CD4-positive, alpha-beta T cell (primary cell): ENCODE data around the gene USH1C. TPM values are rescaled to one million over a fixed set of nuclear protein-coding genes. Genes with fewer than 3 reads are reported as not detected.

ENCODE experiments used
- ATAC-seq: fragments of 200-7000 bp; cut with Tn5 transposase; one replicate; pipeline ENCODE4 v1.10.0; 2022; ENCODE audit warnings: mild to moderate bottlenecking; ENCODE audit not compliant: poor library complexity
- CTCF ChIA-PET: fragments of 350-600 bp; sonication (Branson Sonifier 250); formaldehyde crosslinking; loops from one replicate; lab custom pipeline; 2021; ENCODE audit warnings: antibody characterized with exemption, inconsistent platforms; lab: Charles Lee
- POLR2A ChIA-PET: fragments of 350-600 bp; sonication (Branson Sonifier 250); formaldehyde crosslinking; loops from one replicate; lab custom pipeline; 2021; ENCODE audit warnings: antibody characterized with exemption, inconsistent platforms; lab: Charles Lee
- DNase-seq, 14 experiments: peaks; one replicate each; pipeline ENCODE4 v3.0.0-alpha.2; 2013 to 2020; ENCODE audit warnings: mixed read lengths in 2 of 14
- H3K27ac ChIP-seq, 2 donors: one replicate each; pipeline versions ENCODE4 v1.5.1 to v1.7.0; 2013; ENCODE audit warnings: low read length in 2 of 2, low read depth in 1 of 2, mild to moderate bottlenecking in 1 of 2
- H3K27me3 ChIP-seq, 2 experiments: 1 replicate in 1 of 2; 2 replicates in 1 of 2; pipeline versions ENCODE4 v1.6.1 to v1.7.0; 2013; ENCODE audit warnings: low read length in 2 of 2, control low read depth in 1 of 2, mild to moderate bottlenecking in 1 of 2, moderate library complexity in 1 of 2; ENCODE audit not compliant: insufficient read depth in 2 of 2, control insufficient read depth in 1 of 2
- H3K36me3 ChIP-seq: one replicate; pipeline ENCODE4 v1.6.1; 2013; ENCODE audit warnings: low read length, control low read depth; ENCODE audit not compliant: insufficient read depth
- H3K4me1 ChIP-seq: one replicate; pipeline ENCODE4 v1.6.1; 2013; ENCODE audit warnings: low read length, control low read depth; ENCODE audit not compliant: insufficient read depth
- H3K4me3 ChIP-seq: one replicate; pipeline ENCODE4 v1.5.1; 2013; ENCODE audit warnings: mild to moderate bottlenecking, low read length, moderate library complexity
- H3K9me3 ChIP-seq, 2 experiments: 1 replicate in 1 of 2; 2 replicates in 1 of 2; pipeline versions ENCODE4 v1.6.1 to v1.7.0; 2013; ENCODE audit warnings: low read length in 2 of 2, mild to moderate bottlenecking in 2 of 2, control low read depth in 1 of 2, moderate library complexity in 1 of 2; ENCODE audit not compliant: control insufficient read depth in 1 of 2, insufficient read depth in 1 of 2
- H3K27ac Mint-ChIP-seq: one replicate; pipeline ENCODE4 v1.8.0; 2020; ENCODE audit warnings: mixed read lengths
- H3K27me3 Mint-ChIP-seq: one replicate; pipeline ENCODE4 v1.8.0; 2021; ENCODE audit warnings: mixed read lengths
- H3K36me3 Mint-ChIP-seq: one replicate; pipeline ENCODE4 v1.8.0; 2021; ENCODE audit warnings: low read depth, mixed read lengths
- H3K4me1 Mint-ChIP-seq: one replicate; pipeline ENCODE4 v1.8.0; 2021; ENCODE audit warnings: low read depth, mixed read lengths
- H3K4me3 Mint-ChIP-seq: one replicate; pipeline ENCODE4 v1.8.0; 2020; ENCODE audit warnings: mild to moderate bottlenecking, mixed read lengths
- H3K9me3 Mint-ChIP-seq: one replicate; pipeline ENCODE4 v1.8.0; 2020; ENCODE audit warnings: mixed read lengths
- CTCF ChIP-seq: fragments of 200-600 bp; IDR thresholded peaks from one replicate; pipeline ENCODE4 v1.8.0; 2022; ENCODE audit warnings: antibody characterized with exemption, mild to moderate bottlenecking
- intact Hi-C, 2 experiments: fragments of 100-400 bp; cut with DNase I in 1 of 2; cut with micrococcal nuclease in 1 of 2; formaldehyde crosslinking; loops; one replicate each; pipeline versions ENCODE4 v1.15.1 to v1.9.0; 2023 to 2025; cut with DNase I, micrococcal nuclease
- total RNA-seq, 174 experiments: library from RNA in 2 of 174; stranded (reverse) in 2 of 174; gene quantifications; one replicate each; pipeline ENCODE4 v1.2.3 and lab custom pipeline; 2021 to 2026

USH1C gene
- total RNA-seq, 2 experiments from 2014 or later, result not detected

GRCh38 chr11:17519061-17519885, 24.9 kb downstream of the USH1C start:
- H3K4me3 ChIP-seq, result no peak overlapping the region
- POLR2A ChIA-PET, result no interaction called here
- DNase-seq (no peak), ATAC-seq (no peak)
- CTCF ChIA-PET, result no interaction called here
- no peaks in the 10 kb centered on the region for H3K9me3 Mint-ChIP-seq
- no peak for TF ChIP-seq CTCF
- no peak overlapping the region for H3K4me3 Mint-ChIP-seq
- no peaks in the 10 kb centered on the region for H3K36me3 Mint-ChIP-seq
- H3K27me3 Mint-ChIP-seq, result no peaks in the 10 kb centered on the region
- H3K27me3 ChIP-seq, result peaks cover 2 to 4% of the 10 kb centered on the region in 2 experiments
- H3K27ac ChIP-seq, result no peak overlapping the region
- H3K9me3 ChIP-seq, result no peaks in the 10 kb centered on the region
- intact Hi-C loops, result no loop called here
- no peak overlapping the region for H3K27ac Mint-ChIP-seq
- H3K36me3 ChIP-seq, result no peaks in the 10 kb centered on the region
- no peaks in the 10 kb centered on the region for H3K4me1 Mint-ChIP-seq
- no peaks in the 10 kb centered on the region for H3K4me1 ChIP-seq

- POLR2A ChIA-PET, result no interaction called here
- H3K27me3 Mint-ChIP-seq, result no peaks in the 10 kb centered on the region
- Histone ChIP-seq H3K4me3 (no peak overlapping the region), H3K27me3 (peaks cover 2 to 4% of the 10 kb centered on the region in 2 experiments), H3K9me3 (no peaks in the 10 kb centered on the region), H3K27ac (no peak overlapping the region), H3K4me1 (no peaks in the 10 kb centered on the region), H3K36me3 (no peaks in the 10 kb centered on the region)
- no peaks in the 10 kb centered on the region for H3K4me1 Mint-ChIP-seq
- H3K9me3 Mint-ChIP-seq, result no peaks in the 10 kb centered on the region
- no peak for DNase-seq
- no peaks in the 10 kb centered on the region for H3K36me3 Mint-ChIP-seq
- intact Hi-C loops, result no loop called here
- no peak for ATAC-seq
- H3K27ac Mint-ChIP-seq, result no peak overlapping the region
- CTCF ChIA-PET, result no interaction called here
- no peak overlapping the region for H3K4me3 Mint-ChIP-seq
- no peak for TF ChIP-seq CTCF
These were observed 25.9 kb downstream of the USH1C start for GRCh38 chr11:17518366-17518765.

DNA sequence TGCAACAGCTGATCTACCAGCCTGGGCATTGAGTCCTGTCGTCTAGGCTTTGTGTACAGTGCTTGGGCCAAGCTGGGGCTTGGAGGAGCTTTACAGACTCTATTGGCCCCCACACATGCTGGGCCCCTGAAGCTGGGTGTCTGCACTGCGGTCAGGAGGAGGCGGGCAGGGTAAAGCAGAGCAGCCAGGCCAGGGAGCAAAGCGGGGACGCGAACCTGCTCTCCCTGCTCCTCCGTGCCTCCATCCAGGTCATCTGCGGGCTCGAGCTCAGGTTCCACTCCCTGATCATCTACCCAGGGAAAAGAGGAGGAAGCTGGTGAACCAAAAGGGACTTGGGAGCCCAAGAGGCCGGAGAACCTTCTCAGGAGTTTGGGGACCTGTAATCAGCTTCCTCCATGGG, 27.0 kb downstream of the USH1C start:
- intact Hi-C loops, result no loop called here
- Histone ChIP-seq H3K27ac (no peak overlapping the region), H3K4me1 (no peaks in the 10 kb centered on the region), H3K27me3 (peaks cover 2 to 4% of the 10 kb centered on the region in 2 experiments), H3K9me3 (no peaks in the 10 kb centered on the region), H3K36me3 (no peaks in the 10 kb centered on the region), H3K4me3 (no peak overlapping the region)
- no peak overlapping the region for H3K27ac Mint-ChIP-seq
- POLR2A ChIA-PET, result no interaction called here
- no peaks in the 10 kb centered on the region for H3K36me3 Mint-ChIP-seq
- H3K27me3 Mint-ChIP-seq, result no peaks in the 10 kb centered on the region
- no peak overlapping the region for H3K4me3 Mint-ChIP-seq
- CTCF ChIA-PET, result no interaction called here
- no peak for ATAC-seq
- DNase-seq, result no peak
- no peak for TF ChIP-seq CTCF
- H3K9me3 Mint-ChIP-seq, result no peaks in the 10 kb centered on the region
- no peaks in the 10 kb centered on the region for H3K4me1 Mint-ChIP-seq
